Measurements from ENCODE around the gene PACRG.

GRCh38 chr6:163327921-163328320 lies 600.1 kb downstream of the PACRG start:
- no peak for TF ChIP-seq POLR2A (IDR thresholded peaks at IDR 0.05)
- TF ChIP-seq CTCF (IDR thresholded peaks at IDR 0.05) = no peak
